Gastroesophageal sphincter (tissue), 4 donors: ENCODE results near the gene DMTF1. TPM values are rescaled to one million over a fixed set of nuclear protein-coding genes. Genes with fewer than 3 reads are reported as not detected.

Experiments used
- ATAC-seq: fragments of 150-250 bp; one replicate; pipeline ENCODE4 v1.9.1; 2016; ENCODE audit warnings: mild to moderate bottlenecking, moderate library complexity
- H3K27ac ChIP-seq, 4 donors: fragments of 200-600 bp; sonication (generic) in 3 of 4; 1 replicate in 3 of 4; 2 replicates in 1 of 4; pipeline ENCODE4 v1.5.1; 2016 to 2019
- H3K27me3 ChIP-seq: fragments of 200-600 bp; sonication (generic); one replicate; pipeline ENCODE4 v1.5.1; 2019
- H3K36me3 ChIP-seq, 2 donors: fragments of 200-600 bp; sonication (generic); one replicate each; pipeline ENCODE4 v1.5.1; 2019; ENCODE audit warnings: control low read depth in 1 of 2
- H3K4me1 ChIP-seq, 3 donors: fragments of 200-600 bp; sonication (generic); 1 replicate in 2 of 3; 2 replicates in 1 of 3; pipeline ENCODE4 v1.5.1; 2016 to 2019; ENCODE audit warnings: control low read depth in 2 of 3
- H3K4me3 ChIP-seq, 2 donors: fragments of 200-600 bp; sonication (generic); one replicate each; pipeline ENCODE4 v1.5.1; 2019; ENCODE audit warnings: mild to moderate bottlenecking in 1 of 2, moderate library complexity in 1 of 2
- H3K9me3 ChIP-seq, 3 donors: fragments of 200-600 bp; sonication (generic); one replicate each; pipeline ENCODE4 v1.5.1; 2017 to 2019; ENCODE audit warnings: control low read depth in 2 of 3
- EP300 ChIP-seq: sonication (generic); formaldehyde crosslinking; IDR thresholded peaks from one replicate; pipeline ENCODE4 v1.6.1; 2017; ENCODE audit warnings: antibody characterized with exemption, mild to moderate bottlenecking
- POLR2A ChIP-seq, 2 donors: fragments of 450-650 bp; IDR thresholded peaks; one replicate each; pipeline ENCODE4 v1.6.1; 2017; ENCODE audit warnings: antibody characterized with exemption in 2 of 2, mild to moderate bottlenecking in 2 of 2, moderate library complexity in 1 of 2
- POLR2AphosphoS5 ChIP-seq: sonication (generic); formaldehyde crosslinking; IDR thresholded peaks from one replicate; pipeline ENCODE4 v1.6.1; 2017; ENCODE audit warnings: antibody characterized with exemption
- WGBS, 2 donors: methylation state at CpG; one replicate each; pipeline ENCODE4 v1.1.5; 2018; ENCODE audit warnings: low coverage in 1 of 2; 5-methylcytosine and 5-hydroxymethylcytosine counted together
- total RNA-seq, 4 donors: library from RNA; depleted of rRNA; stranded (reverse); fragments of >200 nt; gene quantifications; one replicate each; pipeline ENCODE4 v1.1.0, GENCODE V29; 2016
- TF ChIP-seq, protein P1 (sequence below), 4 experiments: fragments of 200-600 bp in 2 of 4; fragments of 450-650 bp in 2 of 4; sonication (generic) in 1 of 4; IDR thresholded peaks; one replicate each; pipeline ENCODE4 v1.5.1; 2017 to 2019; ENCODE audit warnings: antibody characterized with exemption in 4 of 4, mild to moderate bottlenecking in 2 of 4, moderate library complexity in 2 of 4

DMTF1 gene
- total RNA-seq, 4 donors from 2014 or later = 27.0 to 142 (median 53.2) TPM

DNA sequence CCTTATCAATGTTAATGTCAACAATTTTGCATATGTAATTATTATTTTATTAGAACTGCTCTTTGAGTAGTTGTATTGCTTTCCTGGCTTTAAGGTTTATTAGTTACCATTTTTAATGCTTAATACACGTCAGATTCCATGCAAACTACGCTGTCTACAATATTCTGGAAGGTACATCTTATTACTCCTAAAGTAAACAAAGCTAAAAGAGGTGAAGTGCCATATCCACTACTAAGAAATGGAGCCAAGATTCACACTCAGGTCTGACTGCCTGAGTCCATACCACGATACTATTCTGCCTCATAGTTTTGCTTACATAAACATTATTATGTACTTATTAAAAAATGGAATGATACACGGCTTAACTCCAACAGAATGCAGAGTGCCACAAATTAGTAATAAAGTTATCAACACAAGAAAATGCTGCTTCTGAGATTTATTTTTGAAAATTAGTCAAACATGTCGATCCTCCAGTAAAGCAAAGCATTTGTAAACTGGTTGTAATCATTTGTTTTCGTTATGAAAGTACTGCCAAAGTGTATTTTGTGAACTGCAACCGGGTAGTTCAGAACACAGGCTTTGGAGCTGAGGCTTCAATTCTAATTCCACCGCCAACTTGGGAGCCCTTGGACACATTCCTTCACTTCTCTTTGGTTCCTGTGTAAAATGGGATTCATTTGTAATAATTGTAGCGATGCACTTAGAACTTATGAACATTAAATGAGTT, 1.1 kb upstream of the DMTF1 start:
- TF ChIP-seq, protein P1, sequence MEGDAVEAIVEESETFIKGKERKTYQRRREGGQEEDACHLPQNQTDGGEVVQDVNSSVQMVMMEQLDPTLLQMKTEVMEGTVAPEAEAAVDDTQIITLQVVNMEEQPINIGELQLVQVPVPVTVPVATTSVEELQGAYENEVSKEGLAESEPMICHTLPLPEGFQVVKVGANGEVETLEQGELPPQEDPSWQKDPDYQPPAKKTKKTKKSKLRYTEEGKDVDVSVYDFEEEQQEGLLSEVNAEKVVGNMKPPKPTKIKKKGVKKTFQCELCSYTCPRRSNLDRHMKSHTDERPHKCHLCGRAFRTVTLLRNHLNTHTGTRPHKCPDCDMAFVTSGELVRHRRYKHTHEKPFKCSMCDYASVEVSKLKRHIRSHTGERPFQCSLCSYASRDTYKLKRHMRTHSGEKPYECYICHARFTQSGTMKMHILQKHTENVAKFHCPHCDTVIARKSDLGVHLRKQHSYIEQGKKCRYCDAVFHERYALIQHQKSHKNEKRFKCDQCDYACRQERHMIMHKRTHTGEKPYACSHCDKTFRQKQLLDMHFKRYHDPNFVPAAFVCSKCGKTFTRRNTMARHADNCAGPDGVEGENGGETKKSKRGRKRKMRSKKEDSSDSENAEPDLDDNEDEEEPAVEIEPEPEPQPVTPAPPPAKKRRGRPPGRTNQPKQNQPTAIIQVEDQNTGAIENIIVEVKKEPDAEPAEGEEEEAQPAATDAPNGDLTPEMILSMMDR (IDR thresholded peaks at IDR 0.05) = no peak
- TF ChIP-seq EP300 = no peak
- no peak for TF ChIP-seq POLR2A (IDR thresholded peaks at IDR 0.05)
- no peak for TF ChIP-seq POLR2AphosphoS5
- no peak for ATAC-seq
- Histone ChIP-seq H3K27me3 (no peaks in the 10 kb centered on the region), H3K9me3 (no peaks in the 10 kb centered on the region), H3K27ac (peak overlapping the region; percentile 91 to 98 (median 96)), H3K36me3 (no peaks in the 10 kb centered on the region), H3K4me3 (peak overlapping the region; percentile 67 to 92), H3K4me1 (peaks cover 8 to 39% (median 9%) of the 10 kb centered on the region in 3 donors)
- WGBS, 2 donors = 22% methylated on average over 9 of the region's 9 CpGs

DNA sequence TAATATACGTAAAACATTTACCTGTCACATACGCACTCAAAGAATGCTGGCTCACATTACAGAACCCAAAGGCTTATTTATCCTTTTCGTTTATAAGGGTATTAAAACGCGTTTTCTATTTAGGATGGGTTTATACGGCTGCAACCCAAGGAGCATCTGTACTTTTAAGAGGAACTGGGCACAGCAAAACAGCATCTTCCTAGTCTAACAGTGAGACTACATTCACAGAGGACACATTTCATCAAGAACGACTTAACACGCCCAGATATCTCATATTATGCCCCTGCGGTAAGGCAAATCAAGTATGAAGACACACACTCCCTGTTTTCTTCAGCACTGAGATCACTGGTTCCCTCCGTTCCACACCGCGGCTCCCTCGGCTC, 533 bp upstream of the DMTF1 start:
- peak overlapping the region; percentile 91 to 98 (median 96) for H3K27ac ChIP-seq
- 2 to 3% methylated on average over 8 to 12 of the region's 13 CpGs for WGBS, 2 donors
- peak overlapping the region; percentile 67 to 92 for H3K4me3 ChIP-seq
- no peaks in the 10 kb centered on the region for H3K36me3 ChIP-seq
- TF ChIP-seq, protein P1 (IDR thresholded peaks at IDR 0.05) = no peak
- no peak for TF ChIP-seq EP300
- no peak for TF ChIP-seq POLR2AphosphoS5
- TF ChIP-seq POLR2A (IDR thresholded peaks at IDR 0.05) = no peak
- ATAC-seq = no peak
- no peaks in the 10 kb centered on the region for H3K27me3 ChIP-seq
- H3K9me3 ChIP-seq = no peaks in the 10 kb centered on the region
- peaks cover 9 to 45% (median 12%) of the 10 kb centered on the region in 3 donors for H3K4me1 ChIP-seq

DNA sequence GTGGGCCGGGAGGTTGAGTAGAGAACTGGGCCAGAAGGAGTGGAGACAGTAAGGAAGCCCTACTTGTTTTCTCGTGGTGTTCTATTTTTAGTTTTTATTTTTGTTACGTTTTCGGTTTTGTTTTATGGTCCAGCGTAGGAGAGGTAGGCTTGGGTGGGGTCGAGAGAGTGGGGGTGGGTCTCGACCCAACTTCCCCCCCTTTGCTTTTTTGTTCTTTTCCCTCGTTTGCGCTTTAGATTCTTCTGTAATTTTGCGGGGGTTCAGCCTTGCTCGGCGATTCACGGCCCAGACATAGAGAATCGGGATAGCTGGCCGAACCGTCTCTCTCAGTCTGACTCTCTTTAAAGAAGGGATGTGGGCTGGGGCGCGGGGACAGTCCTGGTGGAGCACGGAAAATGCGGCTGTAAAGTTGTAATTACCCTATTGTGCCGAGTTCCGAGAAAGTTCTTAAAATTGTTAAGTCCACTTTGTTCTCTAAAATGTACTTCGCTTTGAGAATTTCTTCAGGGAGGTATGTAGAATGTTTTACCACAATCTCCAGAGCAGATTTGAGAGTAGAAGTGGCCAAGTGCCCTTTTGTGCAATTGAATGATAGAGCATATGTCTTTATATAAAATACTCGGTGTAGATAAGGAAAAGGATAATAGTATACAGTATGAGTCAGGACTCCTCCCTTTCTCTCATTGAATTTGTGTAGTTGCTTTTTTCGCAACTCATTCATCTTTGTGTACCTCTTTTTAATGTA, 816 bp downstream of the DMTF1 start:
- TF ChIP-seq EP300 = no peak
- TF ChIP-seq, protein P1 (IDR thresholded peaks at IDR 0.05) = no peak
- no peak for TF ChIP-seq POLR2AphosphoS5
- no peak for TF ChIP-seq POLR2A (IDR thresholded peaks at IDR 0.05)
- ATAC-seq = no peak
- peaks cover 15 to 58% (median 17%) of the 10 kb centered on the region in 3 donors for H3K4me1 ChIP-seq
- peak overlapping the region; percentile 91 to 98 (median 96) for H3K27ac ChIP-seq
- H3K9me3 ChIP-seq = no peaks in the 10 kb centered on the region
- H3K27me3 ChIP-seq = no peaks in the 10 kb centered on the region
- peak overlapping the region; percentile 67 to 92 for H3K4me3 ChIP-seq
- no peaks in the 10 kb centered on the region for H3K36me3 ChIP-seq
- 0% methylated on average over 9 to 21 of the region's 25 CpGs for WGBS, 2 donors

DNA sequence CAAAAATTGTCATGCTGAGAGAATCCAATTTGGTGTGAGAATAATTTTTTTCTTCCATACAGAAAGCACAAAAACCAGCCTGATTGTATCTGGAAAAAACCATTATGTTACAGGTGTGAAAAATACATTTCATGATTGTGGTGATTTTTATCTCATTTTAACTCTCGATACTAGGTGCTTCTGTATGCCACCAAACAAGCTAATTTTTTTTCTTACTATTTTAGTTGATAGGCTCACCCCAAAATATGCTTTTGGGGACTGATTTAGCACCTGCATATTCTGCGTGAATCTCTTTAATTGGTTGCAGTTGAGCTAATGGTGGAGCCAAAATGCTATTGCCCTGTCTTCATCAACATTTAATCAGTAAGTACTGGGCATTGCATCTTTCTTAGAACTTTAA, 1.9 kb downstream of the DMTF1 start:
- WGBS, 2 donors = 0 to 29% methylated on average over 1 to 2 of the region's 2 CpGs
- Histone ChIP-seq H3K27me3 (no peaks in the 10 kb centered on the region), H3K4me1 (peaks cover 15 to 65% (median 17%) of the 10 kb centered on the region in 3 donors), H3K9me3 (no peaks in the 10 kb centered on the region), H3K27ac (peak overlapping the region; percentile 91 to 98 (median 96)), H3K4me3 (peak overlapping the region; percentile 67 to 92), H3K36me3 (no peaks in the 10 kb centered on the region)
- no peak for ATAC-seq
- TF ChIP-seq, protein P1 (IDR thresholded peaks at IDR 0.05) = no peak
- no peak for TF ChIP-seq EP300
- no peak for TF ChIP-seq POLR2AphosphoS5
- no peak for TF ChIP-seq POLR2A (IDR thresholded peaks at IDR 0.05)
